ENCODE results near the gene CCDC197.

Gene CCDC197

GRCh38 chr14:93984070-93984469 is 13.0 kb upstream of the CCDC197 start:
- DNase-seq (ENCODE audit: low read depth), result no peak
- H3K4me3 ChIP-seq (ENCODE audit: control insufficient read depth, low read depth, low read length), result no peak overlapping the region
- TF ChIP-seq CTCF (IDR thresholded peaks at IDR 0.05; ENCODE audit: control insufficient read depth, insufficient read depth, low read depth, low read length, missing control alignments), result no peak

- DNase-seq (ENCODE audit: low read depth), result peak; percentile 71
- H3K4me3 ChIP-seq (ENCODE audit: control insufficient read depth, low read depth, low read length), result no peak overlapping the region
- peak; percentile 68 for TF ChIP-seq CTCF (IDR thresholded peaks at IDR 0.05; ENCODE audit: control insufficient read depth, insufficient read depth, low read depth, low read length, missing control alignments)
Measured at GRCh38 chr14:93984987-93985410, 12.1 kb upstream of the CCDC197 start.

- no peak for DNase-seq (ENCODE audit: low read depth)
- no peak for TF ChIP-seq CTCF (IDR thresholded peaks at IDR 0.05; ENCODE audit: control insufficient read depth, insufficient read depth, low read depth, low read length, missing control alignments)
- H3K4me3 ChIP-seq (ENCODE audit: control insufficient read depth, low read depth, low read length), result no peak overlapping the region
Measured at GRCh38 chr14:93986955-93987354, 10.1 kb upstream of the CCDC197 start.

GRCh38 chr14:93987376-93987775 is 9.7 kb upstream of the CCDC197 start:
- no peak for TF ChIP-seq CTCF (IDR thresholded peaks at IDR 0.05; ENCODE audit: control insufficient read depth, insufficient read depth, low read depth, low read length, missing control alignments)
- no peak for DNase-seq (ENCODE audit: low read depth)
- no peak overlapping the region for H3K4me3 ChIP-seq (ENCODE audit: control insufficient read depth, low read depth, low read length)

GRCh38 chr14:93987815-93988476 is 9.2 kb upstream of the CCDC197 start:
- no peak for DNase-seq (ENCODE audit: low read depth)
- no peak overlapping the region for H3K4me3 ChIP-seq (ENCODE audit: control insufficient read depth, low read depth, low read length)
- no peak for TF ChIP-seq CTCF (IDR thresholded peaks at IDR 0.05; ENCODE audit: control insufficient read depth, insufficient read depth, low read depth, low read length, missing control alignments)

GRCh38 chr14:93989939-93990338 is 7.2 kb upstream of the CCDC197 start:
- no peak overlapping the region for H3K4me3 ChIP-seq (ENCODE audit: control insufficient read depth, low read depth, low read length)
- no peak for DNase-seq (ENCODE audit: low read depth)
- TF ChIP-seq CTCF (IDR thresholded peaks at IDR 0.05; ENCODE audit: control insufficient read depth, insufficient read depth, low read depth, low read length, missing control alignments), result no peak
